OCI-LY1 (cell line): ENCODE measurements around the gene BRCA2.

Experiments
- H2AFZ ChIP-seq: fragments of 200-600 bp; sonication (generic), shearing (Covaris generic); 2 replicates; pipeline ENCODE4 v1.6.0; 2014; ENCODE audit warnings: antibody characterized with exemption, mild to moderate bottlenecking, low read length
- H3F3A ChIP-seq: fragments of 200-600 bp; sonication (generic), shearing (Covaris generic); 2 replicates; pipeline ENCODE4 v1.6.0; 2014; ENCODE audit warnings: mild to moderate bottlenecking, antibody characterized with exemption, low read length, moderate library complexity; ENCODE audit not compliant: insufficient read depth
- H3K27ac ChIP-seq: fragments of 200-600 bp; sonication (generic); 2 replicates; pipeline ENCODE4 v1.5.1; 2014; ENCODE audit warnings: low read length, mixed run types, mild to moderate bottlenecking, low read depth; ENCODE audit not compliant: poor library complexity, severe bottlenecking
- H3K27me3 ChIP-seq: fragments of 200-600 bp; sonication (generic); 2 replicates; pipeline ENCODE4 v1.6.0; 2014; ENCODE audit warnings: antibody characterized with exemption, mild to moderate bottlenecking, low read length, moderate library complexity; ENCODE audit not compliant: insufficient read depth
- H3K36me3 ChIP-seq: fragments of 200-600 bp; sonication (generic); 2 replicates; pipeline ENCODE4 v1.6.1; 2014; ENCODE audit warnings: mild to moderate bottlenecking, antibody characterized with exemption, low read length, moderate library complexity, mixed read lengths; ENCODE audit not compliant: insufficient read depth
- H3K4me1 ChIP-seq: fragments of 200-600 bp; sonication (generic); 2 replicates; pipeline ENCODE4 v1.5.1; 2014; ENCODE audit warnings: mild to moderate bottlenecking, low read length, moderate library complexity; ENCODE audit not compliant: insufficient read depth, severe bottlenecking
- H3K4me2 ChIP-seq: fragments of 200-600 bp; sonication (generic), shearing (Covaris generic); 2 replicates; pipeline ENCODE4 v1.6.1; 2014; ENCODE audit warnings: low read length
- H3K4me3 ChIP-seq: fragments of 200-600 bp; sonication (generic); 2 replicates; pipeline ENCODE4 v1.5.1; 2014; ENCODE audit warnings: low read length, low read depth, mild to moderate bottlenecking, mixed read lengths; ENCODE audit not compliant: poor library complexity, severe bottlenecking
- H3K79me2 ChIP-seq: fragments of 200-600 bp; shearing (Covaris generic); 2 replicates; pipeline ENCODE4 v1.6.1; 2016; ENCODE audit warnings: mixed run types, low read length, mixed read lengths; ENCODE audit not compliant: insufficient read depth
- H3K9ac ChIP-seq: fragments of 200-600 bp; sonication (generic), shearing (Covaris generic); 2 replicates; pipeline ENCODE4 v1.6.1; 2014; ENCODE audit warnings: mild to moderate bottlenecking, low read length, mixed read lengths
- H3K9me2 ChIP-seq: fragments of 200-600 bp; sonication (generic), shearing (Covaris generic); 2 replicates; pipeline ENCODE4 v1.6.1; 2014; ENCODE audit warnings: low read depth, mild to moderate bottlenecking, low read length, mixed read lengths
- H3K9me3 ChIP-seq: fragments of 200-600 bp; shearing (Covaris generic); 2 replicates; pipeline ENCODE4 v1.6.1; 2014; ENCODE audit warnings: low read length, mixed read lengths
- H4K20me1 ChIP-seq: fragments of 200-600 bp; sonication (generic), shearing (Covaris generic); 2 replicates; pipeline ENCODE4 v1.6.0; 2016; ENCODE audit warnings: mild to moderate bottlenecking, low read length; ENCODE audit not compliant: insufficient read depth
- EZH2 ChIP-seq: fragments of 200-600 bp; sonication (generic), shearing (Covaris generic); IDR thresholded peaks from 2 replicates; pipeline ENCODE4 v1.8.0; 2017; ENCODE audit warnings: borderline replicate concordance, mixed run types, mild to moderate bottlenecking, antibody characterized with exemption, low read length, moderate library complexity, mixed read lengths
- TF ChIP-seq, protein P1 (sequence below): fragments of 200-600 bp; sonication (generic), shearing (Covaris generic); IDR thresholded peaks from 2 replicates; pipeline ENCODE4 v1.5.1; 2017; ENCODE audit warnings: mild to moderate bottlenecking, antibody characterized with exemption, low read length, moderate library complexity, mixed read lengths

The BRCA2 gene

DNA sequence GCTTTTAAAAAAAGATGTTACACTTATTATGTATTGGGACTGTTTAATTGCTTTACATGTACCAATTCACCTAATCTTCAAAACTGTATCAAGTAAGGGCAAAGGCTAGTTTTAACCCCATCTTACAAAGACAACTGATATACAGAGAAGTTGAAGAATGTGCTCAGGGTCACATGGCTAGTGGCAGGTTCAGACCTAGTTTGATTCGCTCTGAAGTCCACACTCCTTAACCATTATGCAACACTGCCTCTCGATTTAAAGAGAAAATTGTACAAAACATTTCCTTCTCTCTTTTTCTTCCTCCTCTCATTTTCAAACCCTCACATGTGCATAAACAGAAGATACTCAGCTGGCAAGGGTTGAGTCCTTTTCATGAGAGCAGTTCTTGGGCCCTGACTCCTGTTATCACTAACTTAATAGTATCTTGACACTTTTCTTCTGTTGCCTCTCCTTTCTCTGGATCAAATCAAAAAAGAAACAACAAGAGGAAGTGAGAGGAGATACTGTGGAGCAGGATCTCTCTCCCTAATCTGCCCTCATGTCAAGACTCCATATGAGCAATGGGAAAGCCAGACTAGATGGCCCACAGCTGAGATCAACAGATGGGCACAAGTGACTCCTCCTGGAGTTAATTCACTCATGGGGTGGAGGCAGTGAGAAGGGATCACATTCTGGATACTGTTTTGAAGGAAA is 131.6 kb downstream of the BRCA2 start:
- no peaks in the 10 kb centered on the region for H4K20me1 ChIP-seq
- H3K27me3 ChIP-seq, result no peaks in the 10 kb centered on the region
- H3F3A ChIP-seq, result no peaks in the 10 kb centered on the region
- no peaks in the 10 kb centered on the region for H3K9me2 ChIP-seq
- no peaks in the 10 kb centered on the region for H3K36me3 ChIP-seq
- no peak overlapping the region for H2AFZ ChIP-seq
- TF ChIP-seq EZH2, result no peak
- TF ChIP-seq, protein P1, sequence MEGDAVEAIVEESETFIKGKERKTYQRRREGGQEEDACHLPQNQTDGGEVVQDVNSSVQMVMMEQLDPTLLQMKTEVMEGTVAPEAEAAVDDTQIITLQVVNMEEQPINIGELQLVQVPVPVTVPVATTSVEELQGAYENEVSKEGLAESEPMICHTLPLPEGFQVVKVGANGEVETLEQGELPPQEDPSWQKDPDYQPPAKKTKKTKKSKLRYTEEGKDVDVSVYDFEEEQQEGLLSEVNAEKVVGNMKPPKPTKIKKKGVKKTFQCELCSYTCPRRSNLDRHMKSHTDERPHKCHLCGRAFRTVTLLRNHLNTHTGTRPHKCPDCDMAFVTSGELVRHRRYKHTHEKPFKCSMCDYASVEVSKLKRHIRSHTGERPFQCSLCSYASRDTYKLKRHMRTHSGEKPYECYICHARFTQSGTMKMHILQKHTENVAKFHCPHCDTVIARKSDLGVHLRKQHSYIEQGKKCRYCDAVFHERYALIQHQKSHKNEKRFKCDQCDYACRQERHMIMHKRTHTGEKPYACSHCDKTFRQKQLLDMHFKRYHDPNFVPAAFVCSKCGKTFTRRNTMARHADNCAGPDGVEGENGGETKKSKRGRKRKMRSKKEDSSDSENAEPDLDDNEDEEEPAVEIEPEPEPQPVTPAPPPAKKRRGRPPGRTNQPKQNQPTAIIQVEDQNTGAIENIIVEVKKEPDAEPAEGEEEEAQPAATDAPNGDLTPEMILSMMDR, result no peak
- no peak overlapping the region for H3K27ac ChIP-seq
- no peak overlapping the region for H3K9ac ChIP-seq
- no peaks in the 10 kb centered on the region for H3K9me3 ChIP-seq
- no peaks in the 10 kb centered on the region for H3K79me2 ChIP-seq
- no peak overlapping the region for H3K4me2 ChIP-seq
- H3K4me3 ChIP-seq, result no peak overlapping the region
- H3K4me1 ChIP-seq, result no peaks in the 10 kb centered on the region

DNA sequence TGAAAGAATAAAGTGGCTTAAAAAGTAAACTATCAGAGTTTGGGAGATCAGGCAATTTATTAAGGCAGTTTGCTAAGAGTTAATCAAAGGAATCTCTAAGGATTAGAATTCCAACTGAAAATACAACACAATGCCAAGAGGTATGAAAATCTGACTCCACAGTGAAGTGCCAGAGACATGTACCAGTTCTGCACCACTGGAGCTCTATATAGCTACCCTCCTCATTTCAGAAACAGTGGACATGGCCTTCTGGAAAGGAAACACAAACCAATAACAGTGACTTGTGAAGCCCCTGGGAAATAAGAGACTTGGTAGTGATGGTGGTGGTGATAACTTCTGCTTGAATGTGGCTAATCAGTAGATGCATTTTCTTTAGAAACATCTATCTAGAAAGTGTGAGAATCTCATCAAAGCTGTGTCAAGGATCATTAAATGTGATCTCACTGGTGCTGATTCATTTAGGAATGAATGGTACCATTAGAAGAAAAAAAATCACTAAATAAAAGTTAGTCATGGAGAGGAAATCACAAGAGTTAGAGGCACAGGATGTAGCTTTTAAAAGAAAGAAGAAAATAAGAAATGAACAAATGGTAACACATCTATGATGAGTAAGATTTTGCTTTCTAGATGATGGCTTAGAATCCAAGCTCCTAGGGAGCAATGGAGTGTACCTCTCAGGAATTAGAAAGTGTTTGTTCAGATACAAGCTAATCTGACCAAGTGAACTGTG is 132.8 kb downstream of the BRCA2 start:
- H3K9ac ChIP-seq, result no peak overlapping the region
- H3K9me2 ChIP-seq, result no peaks in the 10 kb centered on the region
- TF ChIP-seq, protein P1, result no peak
- no peak for TF ChIP-seq EZH2
- no peak overlapping the region for H2AFZ ChIP-seq
- no peak overlapping the region for H3K4me2 ChIP-seq
- H3K9me3 ChIP-seq, result no peaks in the 10 kb centered on the region
- no peaks in the 10 kb centered on the region for H3K79me2 ChIP-seq
- H3K27ac ChIP-seq, result no peak overlapping the region
- no peaks in the 10 kb centered on the region for H3F3A ChIP-seq
- H3K4me1 ChIP-seq, result no peaks in the 10 kb centered on the region
- H3K4me3 ChIP-seq, result no peak overlapping the region
- no peaks in the 10 kb centered on the region for H4K20me1 ChIP-seq
- no peaks in the 10 kb centered on the region for H3K36me3 ChIP-seq
- H3K27me3 ChIP-seq, result no peaks in the 10 kb centered on the region

DNA sequence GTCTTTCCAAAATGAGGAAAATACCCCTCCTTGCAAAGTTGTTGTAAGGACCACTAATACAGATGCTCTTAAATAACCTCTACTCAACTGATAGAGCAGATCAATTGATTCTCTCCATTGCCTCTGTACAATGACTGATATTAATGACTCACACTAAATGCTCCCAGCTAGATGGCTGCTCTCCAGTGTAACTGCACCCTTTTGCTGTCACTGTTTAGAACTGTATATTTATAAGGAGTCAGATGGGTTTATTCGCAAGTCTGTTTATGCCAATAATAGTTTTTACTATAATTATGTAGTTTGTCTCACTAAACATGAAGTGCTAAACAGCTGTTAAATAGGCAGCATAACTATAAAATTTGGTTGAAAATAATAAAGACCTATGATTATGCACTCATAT is 133.7 kb downstream of the BRCA2 start:
- no peaks in the 10 kb centered on the region for H3F3A ChIP-seq

More for the DNA sequence above, 133.7 kb downstream of the BRCA2 start:
- H3K9me2 ChIP-seq, result no peaks in the 10 kb centered on the region
- no peak overlapping the region for H3K9ac ChIP-seq
- H3K4me2 ChIP-seq, result no peak overlapping the region
- no peak overlapping the region for H2AFZ ChIP-seq
- H3K4me1 ChIP-seq, result no peaks in the 10 kb centered on the region
- TF ChIP-seq, protein P1, result no peak
- TF ChIP-seq EZH2, result no peak
- H4K20me1 ChIP-seq, result no peaks in the 10 kb centered on the region
- no peak overlapping the region for H3K4me3 ChIP-seq
- H3K9me3 ChIP-seq, result no peaks in the 10 kb centered on the region
- no peaks in the 10 kb centered on the region for H3K36me3 ChIP-seq
- H3K79me2 ChIP-seq, result no peaks in the 10 kb centered on the region
- no peak overlapping the region for H3K27ac ChIP-seq
- no peaks in the 10 kb centered on the region for H3K27me3 ChIP-seq
